Karpas-422 (cell line): Measurements from ENCODE around the gene USP43. TPM values are rescaled to one million over a fixed set of nuclear protein-coding genes. Genes with fewer than 3 reads are reported as not detected.
"Not testable (repeated sequence)": the region's sequence is repeated elsewhere in the genome, so short reads cannot be mapped to it uniquely, and the experiment has no call there.

ENCODE experiments used
- DNase-seq: peaks from one replicate; pipeline ENCODE4 v3.0.0-alpha.2; 2015
- H2AFZ ChIP-seq: fragments of 200-600 bp; sonication (generic); 2 replicates; pipeline ENCODE4 v1.6.1; 2014; ENCODE audit warnings: antibody characterized with exemption, low read length, mixed read lengths
- H3K27ac ChIP-seq: fragments of 200-600 bp; sonication (generic); 2 replicates; pipeline ENCODE4 v1.5.1; 2014; ENCODE audit warnings: mild to moderate bottlenecking, low read length, moderate library complexity
- H3K27me3 ChIP-seq: fragments of 200-600 bp; sonication (generic); 2 replicates; pipeline ENCODE4 v1.6.1; 2014; ENCODE audit warnings: low read length, mixed read lengths
- H3K36me3 ChIP-seq: fragments of 200-600 bp; sonication (generic); 2 replicates; pipeline ENCODE4 v1.6.1; 2014; ENCODE audit warnings: low read length, mixed read lengths; ENCODE audit not compliant: insufficient read depth
- H3K4me1 ChIP-seq: fragments of 200-600 bp; sonication (generic); 2 replicates; pipeline ENCODE4 v1.6.1; 2014; ENCODE audit warnings: mild to moderate bottlenecking, low read length, mixed read lengths
- H3K4me2 ChIP-seq: fragments of 200-600 bp; sonication (generic); 2 replicates; pipeline ENCODE4 v1.6.1; 2014; ENCODE audit warnings: low read length, low read depth, mild to moderate bottlenecking; ENCODE audit not compliant: poor library complexity, severe bottlenecking
- H3K4me3 ChIP-seq: fragments of 200-600 bp; sonication (generic); 2 replicates; pipeline ENCODE4 v1.5.1; 2014; ENCODE audit warnings: mild to moderate bottlenecking, antibody characterized with exemption, low read length, mixed read lengths
- H3K79me2 ChIP-seq: fragments of 200-600 bp; sonication (generic); 2 replicates; pipeline ENCODE4 v1.6.1; 2014; ENCODE audit warnings: mild to moderate bottlenecking, low read length, mixed read lengths
- H3K9ac ChIP-seq: fragments of 200-600 bp; sonication (generic); 2 replicates; pipeline ENCODE4 v1.6.0; 2014; ENCODE audit warnings: low read length
- H3K9me2 ChIP-seq: fragments of 200-600 bp; sonication (generic), shearing (Covaris generic); replicated peaks from 2 replicates; pipeline ENCODE4 v1.6.0; 2014; ENCODE audit warnings: mild to moderate bottlenecking, low read length, moderate library complexity; ENCODE audit not compliant: insufficient read depth
- H3K9me3 ChIP-seq: fragments of 300-700, 200-600 bp; sonication (generic); 2 replicates; pipeline ENCODE4 v1.6.1; 2014; ENCODE audit warnings: low read length, mixed read lengths
- H4K20me1 ChIP-seq: fragments of 200-600 bp; sonication (generic); 2 replicates; pipeline ENCODE4 v1.6.1; 2014; ENCODE audit warnings: mild to moderate bottlenecking, antibody characterized with exemption, low read length, low read depth; ENCODE audit not compliant: insufficient read depth
- total RNA-seq: library from RNA; depleted of rRNA; stranded (reverse); fragments of >200 nt; shearing (Covaris generic); gene quantifications from 2 replicates; pipeline ENCODE4 v1.2.3, GENCODE V29; 2014; ENCODE audit warnings: low replicate concordance; rRNA removed

The USP43 gene, protein sequence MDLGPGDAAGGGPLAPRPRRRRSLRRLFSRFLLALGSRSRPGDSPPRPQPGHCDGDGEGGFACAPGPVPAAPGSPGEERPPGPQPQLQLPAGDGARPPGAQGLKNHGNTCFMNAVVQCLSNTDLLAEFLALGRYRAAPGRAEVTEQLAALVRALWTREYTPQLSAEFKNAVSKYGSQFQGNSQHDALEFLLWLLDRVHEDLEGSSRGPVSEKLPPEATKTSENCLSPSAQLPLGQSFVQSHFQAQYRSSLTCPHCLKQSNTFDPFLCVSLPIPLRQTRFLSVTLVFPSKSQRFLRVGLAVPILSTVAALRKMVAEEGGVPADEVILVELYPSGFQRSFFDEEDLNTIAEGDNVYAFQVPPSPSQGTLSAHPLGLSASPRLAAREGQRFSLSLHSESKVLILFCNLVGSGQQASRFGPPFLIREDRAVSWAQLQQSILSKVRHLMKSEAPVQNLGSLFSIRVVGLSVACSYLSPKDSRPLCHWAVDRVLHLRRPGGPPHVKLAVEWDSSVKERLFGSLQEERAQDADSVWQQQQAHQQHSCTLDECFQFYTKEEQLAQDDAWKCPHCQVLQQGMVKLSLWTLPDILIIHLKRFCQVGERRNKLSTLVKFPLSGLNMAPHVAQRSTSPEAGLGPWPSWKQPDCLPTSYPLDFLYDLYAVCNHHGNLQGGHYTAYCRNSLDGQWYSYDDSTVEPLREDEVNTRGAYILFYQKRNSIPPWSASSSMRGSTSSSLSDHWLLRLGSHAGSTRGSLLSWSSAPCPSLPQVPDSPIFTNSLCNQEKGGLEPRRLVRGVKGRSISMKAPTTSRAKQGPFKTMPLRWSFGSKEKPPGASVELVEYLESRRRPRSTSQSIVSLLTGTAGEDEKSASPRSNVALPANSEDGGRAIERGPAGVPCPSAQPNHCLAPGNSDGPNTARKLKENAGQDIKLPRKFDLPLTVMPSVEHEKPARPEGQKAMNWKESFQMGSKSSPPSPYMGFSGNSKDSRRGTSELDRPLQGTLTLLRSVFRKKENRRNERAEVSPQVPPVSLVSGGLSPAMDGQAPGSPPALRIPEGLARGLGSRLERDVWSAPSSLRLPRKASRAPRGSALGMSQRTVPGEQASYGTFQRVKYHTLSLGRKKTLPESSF
- 0.25 and 0.37 TPM in 2 replicates for total RNA-seq

DNA sequence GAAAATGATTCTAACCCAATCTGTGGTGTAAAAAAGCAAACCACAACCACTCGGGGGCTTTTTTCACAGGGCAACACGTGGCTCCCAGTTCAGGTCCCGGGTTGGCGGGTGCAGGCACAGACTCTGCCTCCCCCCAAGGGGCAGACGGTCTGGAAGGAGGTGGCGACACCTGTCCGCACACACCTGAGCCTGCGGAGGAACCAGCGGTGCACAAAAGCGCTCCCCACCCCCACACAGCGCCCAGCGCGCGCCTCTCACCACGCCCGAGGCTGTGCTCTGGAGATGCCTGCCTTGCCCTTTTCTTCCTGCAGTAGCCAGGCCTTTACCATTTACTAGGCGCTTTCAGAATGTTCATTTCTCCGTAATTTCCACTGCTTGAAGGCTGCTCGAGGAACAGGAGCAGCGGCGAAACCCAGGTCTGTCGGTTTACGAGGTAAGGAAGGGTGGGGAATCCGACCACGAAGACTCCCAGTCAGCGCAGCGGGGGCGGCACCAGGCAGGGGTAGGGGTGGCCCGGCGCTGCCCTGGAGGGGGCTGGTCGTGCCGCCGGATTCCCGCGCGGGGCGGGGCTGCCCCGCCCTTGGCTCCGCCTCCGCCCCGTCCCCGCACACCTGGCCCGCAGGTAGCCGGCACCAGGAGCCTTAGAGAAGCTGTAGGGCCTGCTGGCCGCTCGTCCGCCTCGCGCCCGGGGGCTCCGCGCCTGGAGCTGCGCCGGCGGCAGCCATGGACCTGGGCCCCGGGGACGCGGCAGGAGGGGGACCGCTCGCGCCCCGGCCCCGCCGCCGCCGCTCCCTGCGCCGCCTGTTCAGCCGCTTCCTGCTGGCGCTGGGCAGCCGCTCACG lies at the start of gene USP43:
Gene USP43 (plus strand): TSS at position 608 of the 842 bp plus-strand sequence. CDS start 116 bp downstream, at position 724.
- no peaks in the 10 kb centered on the region for H4K20me1 ChIP-seq
- no peak for DNase-seq
- H2AFZ ChIP-seq: peak within 1 kb of the TSS; percentile 98
- H3K9me2 ChIP-seq: no peaks in the 10 kb centered on the region
- H3K36me3 ChIP-seq: no peaks in the 10 kb centered on the region
- H3K4me2 ChIP-seq: peak within 1 kb of the TSS; percentile 76
- H3K4me3 ChIP-seq: peak within 1 kb of the TSS; percentile 62
- peak within 1 kb of the TSS; percentile 61 for H3K9ac ChIP-seq
- H3K9me3 ChIP-seq: no peaks in the 10 kb centered on the region
- no peaks in the 10 kb centered on the region for H3K27me3 ChIP-seq
- no peak within 1 kb of the TSS for H3K27ac ChIP-seq
- no peaks in the 10 kb centered on the region for H3K79me2 ChIP-seq
- peaks cover 16% of the 10 kb centered on the region for H3K4me1 ChIP-seq

DNA sequence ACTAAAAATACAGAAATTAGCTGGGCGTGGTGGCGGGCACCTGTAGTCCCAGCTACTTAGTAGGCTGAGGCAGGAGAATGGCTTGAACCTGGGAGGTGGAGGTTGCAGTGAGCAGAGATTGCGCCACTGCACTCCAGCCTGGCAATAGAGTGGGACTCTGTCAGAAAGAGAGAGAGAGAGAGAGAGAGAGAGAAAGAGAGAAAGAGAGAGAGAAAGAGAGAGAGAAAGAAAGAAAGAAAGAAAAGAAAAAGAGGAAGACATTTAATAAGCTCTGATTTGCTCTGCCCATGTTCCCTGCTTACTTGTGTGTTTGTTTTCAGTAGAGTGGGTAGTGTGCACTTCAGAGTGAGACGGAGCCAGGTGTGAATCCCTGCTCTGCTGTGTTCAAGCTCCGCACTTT lies 47.7 kb upstream of the USP43 start:
- not testable (repeated sequence) for H3K9me2 ChIP-seq, H3K27me3 ChIP-seq, H3K9ac ChIP-seq, H3K4me3 ChIP-seq, H3K36me3 ChIP-seq, H3K79me2 ChIP-seq, H3K27ac ChIP-seq, H2AFZ ChIP-seq, DNase-seq, H3K4me2 ChIP-seq, H3K4me1 ChIP-seq, H3K9me3 ChIP-seq, H4K20me1 ChIP-seq

DNA sequence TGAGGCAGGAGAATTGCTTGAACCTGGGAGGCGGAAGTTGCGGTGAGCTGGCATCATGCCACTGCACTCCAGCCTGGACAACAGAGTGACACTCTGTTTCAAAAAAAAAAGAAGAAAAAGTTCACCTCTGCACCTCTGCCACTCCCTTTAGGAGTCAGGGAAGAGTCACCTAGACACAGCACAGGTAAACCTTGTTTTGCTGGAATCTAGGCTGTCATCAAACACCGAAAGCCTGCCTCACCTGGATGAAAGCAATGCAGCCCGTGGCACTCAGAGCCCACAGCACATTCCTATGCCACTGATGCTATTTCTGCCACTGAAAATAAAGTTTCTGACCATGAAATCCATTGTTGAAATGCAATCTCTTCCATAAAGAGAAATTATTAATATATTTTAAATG lies 46.7 kb upstream of the USP43 start:
- Histone ChIP-seq H3K9ac (no peak overlapping the region), H3K9me2 (no peaks in the 10 kb centered on the region), H4K20me1 (no peaks in the 10 kb centered on the region), H3K4me3 (no peak overlapping the region), H2AFZ (no peak overlapping the region), H3K27ac (no peak overlapping the region), H3K4me2 (no peak overlapping the region), H3K27me3 (no peaks in the 10 kb centered on the region), H3K36me3 (no peaks in the 10 kb centered on the region), H3K4me1 (no peaks in the 10 kb centered on the region), H3K9me3 (no peaks in the 10 kb centered on the region), H3K79me2 (no peaks in the 10 kb centered on the region)
- no peak for DNase-seq

DNA sequence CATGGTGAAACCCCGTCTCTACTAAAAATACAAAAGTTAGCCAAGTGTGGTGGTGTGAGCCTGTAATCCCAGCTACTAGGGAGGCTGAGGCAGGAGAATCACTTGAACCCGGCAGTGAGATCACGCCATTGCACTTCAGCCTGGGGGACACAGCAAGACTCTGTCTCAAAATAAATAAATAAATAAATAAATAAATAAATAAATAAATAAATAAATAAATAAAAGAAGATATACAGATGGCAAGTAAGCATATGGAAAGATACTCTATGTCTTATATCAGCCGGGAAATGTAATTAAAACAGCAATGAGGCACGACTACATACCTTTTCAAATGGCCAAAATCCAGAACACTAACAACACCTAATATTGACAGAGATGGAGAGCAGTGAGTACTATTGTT lies 40.7 kb upstream of the USP43 start:
- not testable (repeated sequence) for H3K9me2 ChIP-seq, H3K4me1 ChIP-seq, H3K36me3 ChIP-seq, H3K4me2 ChIP-seq, H3K9me3 ChIP-seq, H2AFZ ChIP-seq, H3K79me2 ChIP-seq, H3K27ac ChIP-seq, H3K4me3 ChIP-seq, H4K20me1 ChIP-seq, H3K27me3 ChIP-seq, H3K9ac ChIP-seq, DNase-seq

DNA sequence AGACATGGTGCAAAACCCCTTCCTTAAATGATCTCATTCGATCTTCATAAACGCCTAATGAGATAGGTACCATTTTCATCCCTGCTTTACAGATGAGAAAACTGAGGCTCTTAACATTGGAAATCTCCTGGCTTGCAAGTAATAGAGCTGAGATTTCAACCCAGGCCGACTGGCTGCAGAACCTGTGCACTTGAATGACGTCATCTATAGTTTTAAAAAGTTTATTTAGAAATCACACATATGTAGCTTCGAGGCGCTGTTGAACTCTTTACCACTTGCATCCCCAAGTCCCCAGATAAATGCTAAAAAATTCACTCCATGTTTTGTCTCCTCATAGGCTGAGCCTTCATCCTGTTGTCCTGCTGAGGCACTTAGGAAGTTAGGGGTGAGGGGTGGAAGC lies 38.9 kb upstream of the USP43 start:
- no peak overlapping the region for H3K27ac ChIP-seq
- H3K9me3 ChIP-seq: no peaks in the 10 kb centered on the region
- H3K79me2 ChIP-seq: no peaks in the 10 kb centered on the region
- no peak overlapping the region for H3K9ac ChIP-seq
- no peaks in the 10 kb centered on the region for H3K4me1 ChIP-seq
- H3K27me3 ChIP-seq: no peaks in the 10 kb centered on the region
- no peaks in the 10 kb centered on the region for H3K9me2 ChIP-seq
- no peaks in the 10 kb centered on the region for H4K20me1 ChIP-seq
- no peak for DNase-seq
- no peak overlapping the region for H2AFZ ChIP-seq
- no peak overlapping the region for H3K4me3 ChIP-seq
- H3K4me2 ChIP-seq: no peak overlapping the region
- no peaks in the 10 kb centered on the region for H3K36me3 ChIP-seq

DNA sequence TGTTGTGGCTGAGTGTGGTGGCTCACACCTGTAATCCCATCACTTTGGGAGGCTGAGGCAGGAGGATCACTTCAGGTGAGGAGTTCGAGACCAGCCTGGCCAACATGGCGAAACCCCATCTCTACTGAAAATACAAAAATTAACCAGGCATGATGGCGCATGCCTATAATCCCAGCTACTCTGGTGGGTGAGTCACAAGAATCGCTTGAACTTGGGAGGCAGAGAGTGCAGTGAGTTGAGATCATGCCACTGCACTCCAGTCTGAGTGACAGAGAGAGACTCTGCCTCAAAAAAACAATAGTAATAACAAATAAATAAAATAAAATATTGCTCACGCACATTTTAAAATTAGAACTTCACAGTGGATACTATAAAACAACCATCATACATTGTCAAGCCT lies 38.3 kb upstream of the USP43 start:
- H3K27me3 ChIP-seq, H3K4me2 ChIP-seq, DNase-seq, H3K9me3 ChIP-seq, H3K27ac ChIP-seq, H4K20me1 ChIP-seq, H3K9ac ChIP-seq, H3K4me1 ChIP-seq, H3K79me2 ChIP-seq, H2AFZ ChIP-seq, H3K4me3 ChIP-seq, H3K36me3 ChIP-seq, H3K9me2 ChIP-seq: not testable (repeated sequence)

DNA sequence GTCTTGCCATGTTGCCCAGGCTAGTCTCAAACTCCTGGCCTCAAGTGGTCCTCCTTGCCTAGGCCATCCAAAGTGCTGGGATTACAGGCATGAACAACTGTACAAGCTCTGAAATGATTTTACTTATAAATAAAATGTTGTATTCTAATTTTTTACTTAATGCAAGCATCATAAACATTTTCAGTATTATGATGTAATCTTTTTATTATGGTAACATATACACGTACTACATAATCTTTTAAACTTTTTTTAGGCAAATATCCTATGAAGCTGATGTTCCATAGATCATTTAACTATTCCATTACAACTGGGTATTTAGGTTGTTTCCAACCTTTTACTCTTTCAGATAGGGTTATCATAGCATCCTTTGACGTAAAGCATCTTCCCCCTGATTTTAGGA lies 33.8 kb upstream of the USP43 start:
- Histone ChIP-seq H3K27ac (no peak overlapping the region), H3K9me2 (no peaks in the 10 kb centered on the region), H3K9ac (no peak overlapping the region), H3K4me2 (no peak overlapping the region), H3K27me3 (no peaks in the 10 kb centered on the region), H3K36me3 (no peaks in the 10 kb centered on the region), H4K20me1 (no peaks in the 10 kb centered on the region), H3K4me1 (no peaks in the 10 kb centered on the region), H2AFZ (no peak overlapping the region), H3K9me3 (no peaks in the 10 kb centered on the region), H3K4me3 (no peak overlapping the region), H3K79me2 (no peaks in the 10 kb centered on the region)
- no peak for DNase-seq
